K562 (cell line): ENCODE measurements around the gene ERAP2. TPM values are rescaled to one million over a fixed set of nuclear protein-coding genes. Genes with fewer than 3 reads are reported as not detected.

Source experiments
- ATAC-seq: fragments of 200-7000 bp; cut with Tn5 transposase; 3 replicates; pipeline ENCODE4 v1.9.1; 2020; ENCODE audit warnings: moderate library complexity
- BruUV-seq: library from RNA; stranded (reverse); fragments of 400-500 nt; replicated peaks from 2 replicates; lab custom pipeline; 2021; lab: Mats Ljungman, UMichigan
- CTCF ChIA-PET: fragments of 300-600 bp; formaldehyde crosslinking; extraction: SDS; loops from one replicate; lab custom pipeline; 2021; ENCODE audit warnings: low intra/inter-chr PET ratio; lab: Yijun Ruan, JAX
- POLR2A ChIA-PET: fragments of 300-600, 350-650 bp; sonication (Branson Sonifier 250); formaldehyde crosslinking; extraction: SDS; loops from one replicate; lab custom pipeline; 2021; ENCODE audit warnings: antibody characterized with exemption, inconsistent platforms; lab: Yijun Ruan, JAX
- DNase-seq, 4 experiments: peaks; one replicate each; pipeline versions ENCODE4 v3.0.0 to v3.0.0-alpha.2; 2011 to 2018; ENCODE audit warnings: low spot score in 3 of 4, mixed read lengths in 3 of 4; ENCODE audit errors: extremely low read depth in 1 of 4
- FAIRE-seq: peaks from 2 replicates; lab custom pipeline; 2011; peaks lifted over from hg19 to GRCh38; lab: Jason Lieb, UNC
- H2AFZ ChIP-seq: 2 replicates; pipeline ENCODE4 v1.6.0; 2011; ENCODE audit warnings: low read depth, low read length, control low read depth, inconsistent platforms
- H3K27ac ChIP-seq: fragments of 200-600 bp; 3 replicates; pipeline ENCODE4 v1.8.0; 2011; ENCODE audit warnings: low read depth, mild to moderate bottlenecking, control low read depth, inconsistent platforms, low read length, moderate library complexity, mixed read lengths; ENCODE audit errors: extremely low read depth
- H3K27me3 ChIP-seq, 2 experiments: fragments of 300-600 bp in 1 of 2; 2 replicates in 1 of 2; 3 replicates in 1 of 2; pipeline versions ENCODE4 v1.6.0 to v1.8.0; 2011; ENCODE audit warnings: inconsistent platforms in 2 of 2, low read length in 2 of 2, mild to moderate bottlenecking in 1 of 2, mixed read lengths in 1 of 2, moderate library complexity in 1 of 2; ENCODE audit not compliant: control insufficient read depth in 2 of 2, insufficient read depth in 2 of 2
- H3K36me3 ChIP-seq: fragments of 300-600 bp; 3 replicates; pipeline ENCODE4 v1.8.0; 2011; ENCODE audit warnings: mild to moderate bottlenecking, low read length, inconsistent platforms; ENCODE audit not compliant: control insufficient read depth, insufficient read depth
- H3K4me1 ChIP-seq, 2 experiments: fragments of 200-600 bp in 1 of 2; replicated peaks in 1 of 2; 2 replicates in 1 of 2; 3 replicates in 1 of 2; pipeline versions ENCODE4 v1.5.1 to v1.8.0; 2011; ENCODE audit warnings: inconsistent platforms in 2 of 2, low read length in 2 of 2, mild to moderate bottlenecking in 1 of 2, mixed read lengths in 1 of 2, moderate library complexity in 1 of 2; ENCODE audit not compliant: control insufficient read depth in 2 of 2, insufficient read depth in 2 of 2
- H3K4me2 ChIP-seq: 2 replicates; pipeline ENCODE4 v1.6.1; 2011; ENCODE audit warnings: low read length, control low read depth, inconsistent platforms, mixed read lengths; ENCODE audit not compliant: insufficient read depth
- H3K4me3 ChIP-seq: fragments of 200-600 bp; sonication (generic), shearing (Covaris generic); 2 replicates; pipeline ENCODE4 v1.5.1; 2016; ENCODE audit warnings: control low read depth, inconsistent platforms
- H3K79me2 ChIP-seq: fragments of 200-600 bp; 3 replicates; pipeline ENCODE4 v1.8.0; 2011; ENCODE audit warnings: low read length, inconsistent platforms; ENCODE audit not compliant: control insufficient read depth, insufficient read depth
- H3K9ac ChIP-seq, 2 experiments: 2 replicates each; pipeline versions ENCODE4 v1.6.0 to v1.6.1; 2011; ENCODE audit warnings: low read depth in 2 of 2, low read length in 2 of 2, control low read depth in 1 of 2, inconsistent platforms in 1 of 2, mild to moderate bottlenecking in 1 of 2, mixed read lengths in 1 of 2; ENCODE audit not compliant: insufficient read depth in 1 of 2
- H3K9me1 ChIP-seq: one replicate; pipeline ENCODE4 v1.6.0; 2011; ENCODE audit warnings: inconsistent platforms, mild to moderate bottlenecking, low read length, moderate library complexity; ENCODE audit not compliant: control insufficient read depth, insufficient read depth
- H3K9me3 ChIP-seq: replicated peaks from 2 replicates; pipeline ENCODE4 v1.5.1; 2011; ENCODE audit warnings: low read depth, low read length, inconsistent platforms; ENCODE audit not compliant: control insufficient read depth, insufficient read depth
- H4K20me1 ChIP-seq: replicated peaks from 2 replicates; pipeline ENCODE4 v1.6.1; 2011; ENCODE audit warnings: low read length, inconsistent platforms, mixed read lengths; ENCODE audit not compliant: control insufficient read depth, insufficient read depth
- CBX5 ChIP-seq: IDR thresholded peaks from 2 replicates; pipeline ENCODE4 v1.6.1; 2014; ENCODE audit warnings: low read depth, borderline replicate concordance
- CHD1 ChIP-seq: fragments of 200-600 bp; sonication (generic); IDR thresholded peaks from one replicate; pipeline ENCODE4 v1.6.1; 2012; ENCODE audit warnings: mild to moderate bottlenecking, moderate library complexity, low read length, inconsistent platforms
- CREBBP ChIP-seq: IDR thresholded peaks from one replicate; pipeline ENCODE4 v1.6.1; 2012; ENCODE audit warnings: low read depth, mild to moderate bottlenecking, control low read depth, inconsistent platforms, low read length
- ELF1 ChIP-seq: fragments of 200-800 bp; sonication (Bioruptor generic); IDR thresholded peaks from 2 replicates; pipeline ENCODE4 v1.6.1; 2016; ENCODE audit warnings: missing genetic modification characterization, missing compliant biosample characterization
- GABPB2 ChIP-seq: fragments of 250-450 bp; sonication (Bioruptor Pico); conservative IDR thresholded peaks from 2 replicates; pipeline ENCODE4 v1.5.1; 2021; ENCODE audit warnings: mild to moderate bottlenecking
- KAT7 ChIP-seq: sonication (generic); formaldehyde crosslinking; IDR thresholded peaks from 2 replicates; pipeline ENCODE4 v1.8.0; 2022; ENCODE audit warnings: missing genetic modification reagents, mild to moderate bottlenecking, borderline replicate concordance
- NBN ChIP-seq: fragments of 450-650 bp; IDR thresholded peaks from 2 replicates; pipeline ENCODE4 v1.6.1; 2016; ENCODE audit warnings: low read depth, mild to moderate bottlenecking
- SAFB ChIP-seq: fragments of 200-400 bp; formaldehyde crosslinking; IDR thresholded peaks from 2 replicates; pipeline ENCODE4 v1.6.1; 2017; ENCODE audit warnings: low read depth, low read length, borderline replicate concordance
- ZBED1 ChIP-seq: IDR thresholded peaks from 2 replicates; pipeline ENCODE4 v1.6.1; 2014
- ZBTB2 ChIP-seq: fragments of 450-650 bp; IDR thresholded peaks from 2 replicates; pipeline ENCODE4 v1.6.1; 2016; ENCODE audit warnings: antibody characterized with exemption
- ZBTB26 ChIP-seq: fragments of 450-650 bp; formaldehyde crosslinking; IDR thresholded peaks from 2 replicates; pipeline ENCODE4 v1.4.0; 2022; ENCODE audit warnings: missing genetic modification characterization
- ZNF12 ChIP-seq: sonication (generic); formaldehyde crosslinking; IDR thresholded peaks from 2 replicates; pipeline ENCODE4 v1.4.0; 2020; ENCODE audit warnings: mild to moderate bottlenecking, missing genetic modification reagents
- ZNF175 ChIP-seq: fragments of 200-800 bp; sonication (Bioruptor generic); IDR thresholded peaks from 2 replicates; pipeline ENCODE4 v1.6.1; 2016; ENCODE audit warnings: low read depth, mild to moderate bottlenecking, missing genetic modification characterization, missing compliant biosample characterization
- ZNF232 ChIP-seq: sonication (generic); formaldehyde crosslinking; IDR thresholded peaks from 2 replicates; pipeline ENCODE4 v1.8.0; 2022; ENCODE audit warnings: mild to moderate bottlenecking, missing genetic modification reagents
- ZNF436 ChIP-seq: fragments of 250-450, 450-650 bp; sonication (Bioruptor Pico); formaldehyde crosslinking; IDR thresholded peaks from 2 replicates; pipeline ENCODE4 v1.7.0; 2020; ENCODE audit warnings: mild to moderate bottlenecking
- ZNF586 ChIP-seq: fragments of 450-650 bp; formaldehyde crosslinking; conservative IDR thresholded peaks from 2 replicates; pipeline ENCODE4 v1.4.0; 2020; ENCODE audit warnings: mild to moderate bottlenecking, moderate library complexity
- ZNF655 ChIP-seq: fragments of 250-450 bp; sonication (Bioruptor Pico); IDR thresholded peaks from 2 replicates; pipeline ENCODE4 v1.5.0; 2021
- WGBS: fragments of 100-300 bp; shearing (Covaris generic); methylation state at CpG from one replicate; pipeline ENCODE4 v1.1.6; 2016; ENCODE audit warnings: low coverage, mixed read lengths; ENCODE audit not compliant: insufficient coverage; ENCODE audit errors: missing lambda C conversion rate; 5-methylcytosine and 5-hydroxymethylcytosine counted together
- in situ Hi-C: fragments of 300-500 bp; cut with MboI; formaldehyde crosslinking; loops from 4 replicates; pipeline ENCODE4 v1.15.0; 2018; ENCODE audit warnings: inconsistent platforms, mixed read lengths
- intact Hi-C: fragments of 100-400 bp; cut with micrococcal nuclease; formaldehyde crosslinking; loops from 2 replicates; pipeline ENCODE4 v1.14.2; 2022
- polyA plus RNA-seq, 8 experiments: library from polyadenylated mRNA; depleted of rRNA in 4 of 8; stranded (reverse) in 5 of 8; unstranded in 3 of 8; fragments of >200 nt; fragmentation: Nextera tagmentation in 2 of 8; fragmentation: Illumina TruSeq in 1 of 8; extraction: Ambion mirVana in 2 of 8; extraction: Trizol in 1 of 8; gene quantifications; 2 replicates each; pipeline versions ENCODE4 v1.2.1 to v1.2.3, GENCODE V29; 2011 to 2014; ENCODE audit warnings: inconsistent platforms in 1 of 8, missing spikeins in 1 of 8
- total RNA-seq, 7 experiments: library from RNA; depleted of rRNA in 6 of 7; stranded (reverse); fragments of >200 nt in 6 of 7; fragmentation: Illumina TruSeq in 2 of 7; extraction: Trizol in 2 of 7; gene quantifications; 2 replicates each; pipeline versions ENCODE4 v1.2.1 to v1.2.3, GENCODE V29; 2011 to 2021; ENCODE audit warnings: low replicate concordance in 1 of 7

Gene ERAP2
- total and polyA plus RNA-seq, 9 of the 15 experiments (the other 6 are each of a cell fraction or from before 2014, with no cell fraction given), result 0.93 to 4.0 (median 2.1) TPM

GRCh38 chr5:96901841-96902240, 25.5 kb downstream of the ERAP2 start:
- H2AFZ ChIP-seq, result no peak overlapping the region
- no peak overlapping the region for H3K4me2 ChIP-seq
- H3K9me1 ChIP-seq, result no peaks in the 10 kb centered on the region
- ChIA-PET CTCF (no interaction called here), POLR2A (no interaction called here)
- DNase-seq (no peak), ATAC-seq (no peak), FAIRE-seq (no peak)
- no peaks in the 10 kb centered on the region for H3K36me3 ChIP-seq
- no peaks in the 10 kb centered on the region for H4K20me1 ChIP-seq
- H3K9ac ChIP-seq, result no peak overlapping the region
- no peaks in the 10 kb centered on the region for H3K27me3 ChIP-seq
- no peak overlapping the region for H3K4me3 ChIP-seq
- H3K4me1 ChIP-seq, result no peaks in the 10 kb centered on the region
- no peak for TF ChIP-seq CHD1
- TF ChIP-seq ZNF436, result no peak
- no peak for TF ChIP-seq GABPB2 (CRISPR knock-in tag)
- no peak for TF ChIP-seq KAT7 (CRISPR knock-in tag)
- no peak for TF ChIP-seq SAFB
- no peak for TF ChIP-seq ZNF12
- TF ChIP-seq ZNF175 (CRISPR knock-in tag), result no peak
- no peak for TF ChIP-seq ZNF232 (CRISPR knock-in tag)
- no peak for TF ChIP-seq ZBED1
- no peak for TF ChIP-seq ZNF655
- no peak for TF ChIP-seq ELF1 (tag)
- TF ChIP-seq ZBTB2, result no peak
- TF ChIP-seq CBX5, result no peak
- TF ChIP-seq ZNF586 (CRISPR knock-in tag), result no peak
- no peak for TF ChIP-seq ZBTB26 (CRISPR knock-in tag)
- no peak for TF ChIP-seq NBN
- no peak for TF ChIP-seq CREBBP
- no peak overlapping the region for H3K27ac ChIP-seq
- intact Hi-C loops (no loop called here), in situ Hi-C loops (no loop called here)
- H3K79me2 ChIP-seq, result no peaks in the 10 kb centered on the region
- H3K9me3 ChIP-seq, result no peaks in the 10 kb centered on the region
- 50% methylated on average over 1 of the region's 1 CpG for WGBS
- no TSS peak for BruUV-seq
